HCT116 (cell line): ENCODE data around the gene CARD18. TPM values are rescaled to one million over a fixed set of nuclear protein-coding genes. Genes with fewer than 3 reads are reported as not detected.

Experiments
- ATAC-seq: fragments of 200-7000 bp; cut with Tn5 transposase; 2 replicates; pipeline ENCODE4 v1.9.1; 2020; ENCODE audit warnings: mild to moderate bottlenecking, moderate library complexity
- BruUV-seq: library from RNA; stranded (reverse); fragments of 400-500 nt; replicated peaks from 2 replicates; lab custom pipeline; 2021; lab: Mats Ljungman, UMichigan
- CTCF ChIA-PET: fragments of 300-600 bp; sonication (Branson Sonifier 250); formaldehyde crosslinking; loops from one replicate; lab custom pipeline; 2021; ENCODE audit warnings: antibody characterized with exemption; lab: Charles Lee
- POLR2A ChIA-PET: fragments of 300-600, 350-600 bp; sonication (Branson Sonifier 250); formaldehyde crosslinking; loops from one replicate; lab custom pipeline; 2021; ENCODE audit warnings: antibody characterized with exemption; lab: Charles Lee
- RAD21 ChIA-PET, 2 experiments: fragments of 300-600 bp; sonication (Branson Sonifier 250); formaldehyde crosslinking; loops; one replicate each; lab custom pipeline; 2023; ENCODE audit warnings: low total read pairs in 2 of 2; ENCODE audit not compliant: uncharacterized antibody in 2 of 2, unreplicated experiment in 2 of 2, low non-redundant PET in 1 of 2; lab: Charles Lee
- DNase-seq: peaks from one replicate; pipeline ENCODE4 v3.0.0-alpha.2; 2010; ENCODE audit warnings: low read depth, low spot score
- H2AFZ ChIP-seq: fragments of 200-600 bp; shearing (Covaris generic), sonication (generic); 2 replicates; pipeline ENCODE4 v1.6.1; 2017; ENCODE audit warnings: low read depth, mixed run types, mixed read lengths, antibody characterized with exemption, low read length; ENCODE audit not compliant: poor library complexity, severe bottlenecking
- H3K27ac ChIP-seq: 2 replicates; pipeline ENCODE4 v1.5.1; 2012; ENCODE audit warnings: low read depth, low read length
- H3K27me3 ChIP-seq: fragments of 200-600 bp; sonication (generic); 2 replicates; pipeline ENCODE4 v1.6.1; 2016; ENCODE audit warnings: mixed run types, low read length, mixed read lengths; ENCODE audit not compliant: insufficient read depth
- H3K36me3 ChIP-seq, 2 experiments: fragments of 200-500 bp in 1 of 2; fragments of 200-600 bp in 1 of 2; sonication (Bioruptor generic) in 1 of 2; sonication (generic) in 1 of 2; 2 replicates each; pipeline versions ENCODE4 v1.5.1 to v1.6.1; 2014 to 2016; ENCODE audit warnings: low read length in 2 of 2, inconsistent platforms in 1 of 2, mixed read lengths in 1 of 2, mixed run types in 1 of 2; ENCODE audit not compliant: insufficient read depth in 2 of 2, control insufficient read depth in 1 of 2
- H3K4me1 ChIP-seq, 2 experiments: fragments of 200-600 bp in 1 of 2; sonication (generic) in 1 of 2; 2 replicates each; pipeline versions ENCODE4 v1.5.1 to v1.6.1; 2012 to 2017; ENCODE audit warnings: low read length in 2 of 2, inconsistent platforms in 1 of 2, mild to moderate bottlenecking in 1 of 2, mixed read lengths in 1 of 2, mixed run types in 1 of 2, moderate library complexity in 1 of 2; ENCODE audit not compliant: insufficient read depth in 2 of 2, control insufficient read depth in 1 of 2
- H3K4me2 ChIP-seq: fragments of 200-600 bp; sonication (generic); 2 replicates; pipeline ENCODE4 v1.6.1; 2017; ENCODE audit warnings: mixed run types, low read length, mixed read lengths
- H3K4me3 ChIP-seq, 2 experiments: fragments of 200-600 bp in 1 of 2; sonication (generic) in 1 of 2; replicated peaks in 1 of 2; 2 replicates each; pipeline ENCODE4 v1.5.1; 2011 to 2016; ENCODE audit warnings: low read length in 2 of 2, control low read depth in 1 of 2, low read depth in 1 of 2, mild to moderate bottlenecking in 1 of 2, mixed read lengths in 1 of 2, mixed run types in 1 of 2
- H3K79me2 ChIP-seq: fragments of 200-600 bp; sonication (generic); 2 replicates; pipeline ENCODE4 v1.6.1; 2017; ENCODE audit warnings: mild to moderate bottlenecking, mixed run types, low read length, moderate library complexity, mixed read lengths; ENCODE audit not compliant: insufficient read depth
- H3K9ac ChIP-seq: fragments of 200-600 bp; sonication (generic); 2 replicates; pipeline ENCODE4 v1.6.1; 2016; ENCODE audit warnings: low read length, mixed read lengths
- H3K9me2 ChIP-seq: fragments of 200-600 bp; sonication (generic), shearing (Covaris generic); 2 replicates; pipeline ENCODE4 v1.6.1; 2017; ENCODE audit warnings: mixed run types, mild to moderate bottlenecking, moderate library complexity; ENCODE audit not compliant: insufficient read depth
- H3K9me3 ChIP-seq, 2 experiments: fragments of 200-500 bp in 1 of 2; fragments of 200-600 bp in 1 of 2; sonication (Bioruptor generic) in 1 of 2; sonication (generic) in 1 of 2; 2 replicates each; pipeline ENCODE4 v1.6.1; 2014 to 2017; ENCODE audit warnings: low read length in 2 of 2, mixed read lengths in 2 of 2, inconsistent platforms in 1 of 2, low read depth in 1 of 2, mild to moderate bottlenecking in 1 of 2, mixed run types in 1 of 2, moderate library complexity in 1 of 2; ENCODE audit not compliant: control insufficient read depth in 1 of 2, insufficient read depth in 1 of 2
- H4K20me1 ChIP-seq: fragments of 200-600 bp; sonication (generic), shearing (Covaris generic); 2 replicates; pipeline ENCODE4 v1.6.1; 2017; ENCODE audit warnings: mixed run types, mild to moderate bottlenecking, moderate library complexity; ENCODE audit not compliant: insufficient read depth
- CEBPB ChIP-seq: IDR thresholded peaks from 2 replicates; pipeline ENCODE4 v1.6.1; 2012; ENCODE audit warnings: low read depth
- CTCF ChIP-seq, 3 experiments: fragments of 200-600 bp in 1 of 3; sonication (generic) in 1 of 3; IDR thresholded peaks in 2 of 3; conservative IDR thresholded peaks in 1 of 3; 2 replicates each; pipeline ENCODE4 v1.5.1; 2012 to 2017; ENCODE audit warnings: low read depth in 2 of 3, low read length in 2 of 3, antibody characterized with exemption in 1 of 3, borderline replicate concordance in 1 of 3, control low read depth in 1 of 3, mild to moderate bottlenecking in 1 of 3, mixed read lengths in 1 of 3, mixed run types in 1 of 3, moderate library complexity in 1 of 3; ENCODE audit not compliant: insufficient read depth in 1 of 3
- ELF1 ChIP-seq: IDR thresholded peaks from 2 replicates; pipeline ENCODE4 v1.6.1; 2012; ENCODE audit warnings: low read depth, borderline replicate concordance
- EZH2 ChIP-seq: fragments of 200-600 bp; sonication (generic); IDR thresholded peaks from 2 replicates; pipeline ENCODE4 v1.6.1; 2017; ENCODE audit warnings: antibody characterized with exemption, mixed run types
- EZH2phosphoT487 ChIP-seq: fragments of 200-600 bp; IDR thresholded peaks from 2 replicates; pipeline ENCODE4 v1.6.1; 2018; ENCODE audit warnings: antibody characterized with exemption, borderline replicate concordance
- FOSL1 ChIP-seq: IDR thresholded peaks from 2 replicates; pipeline ENCODE4 v1.6.1; 2012; ENCODE audit warnings: low read depth
- JUND ChIP-seq: IDR thresholded peaks from 2 replicates; pipeline ENCODE4 v1.6.1; 2012
- MAX ChIP-seq: IDR thresholded peaks from 2 replicates; pipeline ENCODE4 v1.6.1; 2012
- RAD21 ChIP-seq: IDR thresholded peaks from 2 replicates; pipeline ENCODE4 v1.6.1; 2012; ENCODE audit warnings: low read depth, mild to moderate bottlenecking
- SIN3A ChIP-seq: IDR thresholded peaks from 2 replicates; pipeline ENCODE4 v1.6.1; 2012; ENCODE audit warnings: low read depth
- SRF ChIP-seq: IDR thresholded peaks from 2 replicates; pipeline ENCODE4 v1.6.1; 2012; ENCODE audit warnings: low read depth
- TCF7L2 ChIP-seq: IDR thresholded peaks from 2 replicates; pipeline ENCODE4 v1.7.0; 2011; ENCODE audit warnings: borderline replicate concordance, inconsistent platforms; ENCODE audit not compliant: insufficient read depth, insufficient read length; ENCODE audit errors: extremely low read depth
- YY1 ChIP-seq: IDR thresholded peaks from 2 replicates; pipeline ENCODE4 v1.6.1; 2011; ENCODE audit warnings: low read length, low read depth, moderate library complexity, mild to moderate bottlenecking; ENCODE audit not compliant: insufficient replicate concordance; ENCODE audit errors: extremely low read depth
- ZFX ChIP-seq: fragments of 450-650 bp; IDR thresholded peaks from 2 replicates; pipeline ENCODE4 v1.6.1; 2017
- ZNF274 ChIP-seq: fragments of 200-500 bp; sonication (Bioruptor generic); IDR thresholded peaks from 2 replicates; pipeline ENCODE4 v1.6.1; 2014; ENCODE audit warnings: mild to moderate bottlenecking, low read depth, low read length, inconsistent platforms
- intact Hi-C: fragments of 100-400 bp; cut with micrococcal nuclease; formaldehyde crosslinking; loops from 2 replicates; pipeline ENCODE4 v1.10.0; 2022
- total RNA-seq: library from RNA; stranded (reverse); gene quantifications from one replicate; pipeline ENCODE4 v1.2.1, GENCODE V29; 2021; ENCODE audit not compliant: unreplicated experiment

The CARD18 gene
- total RNA-seq, 1 experiment from 2014 or later: not detected

GRCh38 chr11:105177658-105178057 is 38.1 kb upstream of the CARD18 start:
- H3K4me3 ChIP-seq: no peak overlapping the region
- H3K4me1 ChIP-seq: no peaks in the 10 kb centered on the region
- intact Hi-C loops: no loop called here
- TF ChIP-seq ZFX (no peak), MAX (no peak), ELF1 (no peak), EZH2phosphoT487 (no peak), RAD21 (no peak), YY1 (no peak)
- no peak overlapping the region for H3K9ac ChIP-seq
- DNase-seq (no peak), ATAC-seq (no peak)
- POLR2A ChIA-PET: no interaction called here
- no peaks in the 10 kb centered on the region for H3K79me2 ChIP-seq
- no peaks in the 10 kb centered on the region for H3K36me3 ChIP-seq
- no peak overlapping the region for H3K27ac ChIP-seq
- RAD21 ChIA-PET: no interaction called here
- H3K27me3 ChIP-seq: no peaks in the 10 kb centered on the region
- no peaks in the 10 kb centered on the region for H3K9me2 ChIP-seq
- no peaks in the 10 kb centered on the region for H3K9me3 ChIP-seq
- no peaks in the 10 kb centered on the region for H4K20me1 ChIP-seq
- CTCF ChIA-PET: no interaction called here
- H3K4me2 ChIP-seq: no peak overlapping the region
- no TSS peak for BruUV-seq
- no peak overlapping the region for H2AFZ ChIP-seq

GRCh38 chr11:105168457-105168856 is 28.9 kb upstream of the CARD18 start:
- no peaks in the 10 kb centered on the region for H3K27me3 ChIP-seq
- intact Hi-C loops: no loop called here
- no peak overlapping the region for H3K4me3 ChIP-seq
- no peaks in the 10 kb centered on the region for H3K9me3 ChIP-seq
- POLR2A ChIA-PET: no interaction called here
- ATAC-seq: no peak
- H3K9me2 ChIP-seq: no peaks in the 10 kb centered on the region
- no peaks in the 10 kb centered on the region for H3K36me3 ChIP-seq
- H3K27ac ChIP-seq: no peak overlapping the region
- CTCF ChIA-PET: no interaction called here
- no peak overlapping the region for H3K9ac ChIP-seq
- H4K20me1 ChIP-seq: no peaks in the 10 kb centered on the region
- RAD21 ChIA-PET: no interaction called here
- H3K4me1 ChIP-seq: no peaks in the 10 kb centered on the region
- no peak for TF ChIP-seq JUND
- TF ChIP-seq TCF7L2: no peak
- no peak for TF ChIP-seq ZNF274
- no peak for TF ChIP-seq CEBPB
- TF ChIP-seq SRF: no peak
- no peak for TF ChIP-seq CTCF (IDR thresholded peaks at IDR 0.05 in 2 of 3, conservative IDR thresholded peaks at IDR 0.05 in 1 of 3; ENCODE audit: borderline replicate concordance in 1 of 3, insufficient read depth in 1 of 3, low read depth in 2 of 3, low read length in 2 of 3)
- no peak for TF ChIP-seq EZH2
- no peak for TF ChIP-seq FOSL1
- no peak for TF ChIP-seq MAX
- no peak for TF ChIP-seq SIN3A
- no peak overlapping the region for H3K4me2 ChIP-seq
- DNase-seq: no peak
- H2AFZ ChIP-seq: no peak overlapping the region
- BruUV-seq: no TSS peak
- H3K79me2 ChIP-seq: no peaks in the 10 kb centered on the region
